B cell (primary cell): ENCODE data around the gene SH3GLB2. TPM values are rescaled to one million over a fixed set of nuclear protein-coding genes. Genes with fewer than 3 reads are reported as not detected.

ENCODE experiments used
- ATAC-seq: fragments of 200-7000 bp; cut with Tn5 transposase; one replicate; pipeline ENCODE4 v1.10.0; 2021; ENCODE audit warnings: low read depth, mild to moderate bottlenecking, moderate number of reproducible peaks, moderate library complexity
- CTCF ChIA-PET: fragments of 350-600 bp; sonication (Branson Sonifier 250); formaldehyde crosslinking; loops from one replicate; lab custom pipeline; 2021; ENCODE audit warnings: antibody characterized with exemption, inconsistent platforms; lab: Charles Lee
- POLR2A ChIA-PET: fragments of 350-600 bp; sonication (Branson Sonifier 250); formaldehyde crosslinking; loops from one replicate; lab custom pipeline; 2021; ENCODE audit warnings: antibody characterized with exemption; lab: Charles Lee
- DNase-seq: peaks from one replicate; pipeline ENCODE4 v3.0.0; 2013
- H2AFZ ChIP-seq: 2 replicates; pipeline ENCODE4 v1.6.1; 2012; ENCODE audit warnings: mild to moderate bottlenecking, low read depth, low read length; ENCODE audit not compliant: insufficient read depth, poor library complexity, severe bottlenecking
- H3K27ac ChIP-seq, 2 donors: 1 replicate in 1 of 2; 2 replicates in 1 of 2; pipeline ENCODE4 v1.5.1; 2012 to 2013; ENCODE audit warnings: low read length in 2 of 2, mild to moderate bottlenecking in 2 of 2, moderate library complexity in 1 of 2
- H3K27me3 ChIP-seq, 4 experiments: fragments of 200-600 bp in 1 of 4; sonication (generic) in 1 of 4; replicated peaks in 1 of 4; 1 replicate in 2 of 4; 2 replicates in 2 of 4; pipeline versions ENCODE4 v1.6.1 to v1.7.0; 2013 to 2016; ENCODE audit warnings: low read length in 3 of 4, mild to moderate bottlenecking in 2 of 4, mixed read lengths in 1 of 4, moderate library complexity in 1 of 4; ENCODE audit not compliant: insufficient read depth in 4 of 4, control insufficient read depth in 3 of 4; ENCODE audit errors: control extremely low read depth in 1 of 4
- H3K36me3 ChIP-seq, 2 experiments: replicated peaks in 1 of 2; 1 replicate in 1 of 2; 2 replicates in 1 of 2; pipeline versions ENCODE4 v1.6.1 to v1.7.1; 2013; ENCODE audit warnings: low read length in 1 of 2; ENCODE audit not compliant: insufficient read depth in 2 of 2, control insufficient read depth in 1 of 2; ENCODE audit errors: control extremely low read depth in 1 of 2, extremely low read depth in 1 of 2
- H3K4me1 ChIP-seq, 2 donors: fragments of 200-600 bp in 1 of 2; sonication (generic) in 1 of 2; 1 replicate in 1 of 2; 2 replicates in 1 of 2; pipeline versions ENCODE4 v1.5.1 to v1.6.1; 2013 to 2017; ENCODE audit warnings: low read length in 2 of 2; ENCODE audit not compliant: control insufficient read depth in 2 of 2, insufficient read depth in 2 of 2
- H3K4me2 ChIP-seq: replicated peaks from 2 replicates; pipeline ENCODE3; 2012; ENCODE audit warnings: mild to moderate bottlenecking, low read depth, low read length; ENCODE audit not compliant: poor library complexity, severe bottlenecking
- H3K4me3 ChIP-seq, 5 experiments: fragments of 200-600 bp in 1 of 5; sonication (generic) in 1 of 5; 1 replicate in 3 of 5; 2 replicates in 2 of 5; pipeline versions ENCODE4 v1.5.1 to v1.7.0; 2011 to 2016; ENCODE audit warnings: low read length in 4 of 5, mild to moderate bottlenecking in 4 of 5, low read depth in 2 of 5, control low read depth in 1 of 5, moderate library complexity in 1 of 5; ENCODE audit not compliant: insufficient read depth in 1 of 5; ENCODE audit errors: control extremely low read depth in 1 of 5, extremely low read depth in 1 of 5
- H3K79me2 ChIP-seq: fragments of 200-600 bp; sonication (generic); one replicate; pipeline ENCODE4 v1.6.0; 2016; ENCODE audit warnings: low read length; ENCODE audit not compliant: control insufficient read depth, insufficient read depth
- H3K9ac ChIP-seq: fragments of 200-600 bp; sonication (generic); 2 replicates; pipeline ENCODE4 v1.6.1; 2017; ENCODE audit warnings: mild to moderate bottlenecking, low read length, moderate library complexity
- H3K9me3 ChIP-seq, 3 donors: one replicate each; pipeline versions ENCODE4 v1.6.1 to v1.7.1; 2013; ENCODE audit warnings: low read length in 2 of 3; ENCODE audit not compliant: control insufficient read depth in 2 of 3, insufficient read depth in 1 of 3; ENCODE audit errors: control extremely low read depth in 1 of 3
- H4K20me1 ChIP-seq: 2 replicates; pipeline ENCODE4 v1.6.0; 2012; ENCODE audit warnings: mild to moderate bottlenecking, low read length; ENCODE audit not compliant: insufficient read depth, control insufficient read depth, poor library complexity, severe bottlenecking
- H3K27ac Mint-ChIP-seq: one replicate; pipeline ENCODE4 v1.8.0; 2021; ENCODE audit warnings: mixed read lengths
- H3K27me3 Mint-ChIP-seq: one replicate; pipeline ENCODE4 v1.8.0; 2021; ENCODE audit warnings: mixed read lengths
- H3K4me1 Mint-ChIP-seq: one replicate; pipeline ENCODE4 v1.8.0; 2021; ENCODE audit warnings: mixed read lengths
- H3K4me3 Mint-ChIP-seq: one replicate; pipeline ENCODE4 v1.8.0; 2021; ENCODE audit warnings: mixed read lengths
- H3K9me3 Mint-ChIP-seq: one replicate; pipeline ENCODE4 v1.8.0; 2022; ENCODE audit warnings: mixed read lengths; ENCODE audit not compliant: insufficient read depth
- CTCF ChIP-seq: fragments of 200-600 bp; IDR thresholded peaks from one replicate; pipeline ENCODE4 v1.8.0; 2022; ENCODE audit warnings: antibody characterized with exemption, mild to moderate bottlenecking
- EZH2 ChIP-seq: IDR thresholded peaks from 2 replicates; pipeline ENCODE4 v1.6.1; 2012; ENCODE audit warnings: borderline replicate concordance, low read depth, mild to moderate bottlenecking, moderate library complexity, low read length; ENCODE audit not compliant: insufficient read depth, poor library complexity, severe bottlenecking
- WGBS: methylation state at CpG from one replicate; pipeline ENCODE4 v1.1.5; 2013; ENCODE audit warnings: missing lambda C conversion rate; ENCODE audit not compliant: insufficient coverage; 5-methylcytosine and 5-hydroxymethylcytosine counted together
- intact Hi-C: fragments of 100-400 bp; cut with micrococcal nuclease; formaldehyde crosslinking; loops from one replicate; pipeline ENCODE4 v1.10.0; 2022
- polyA plus RNA-seq: library from polyadenylated mRNA; depleted of rRNA; stranded (reverse); fragments of >200 nt; gene quantifications from 2 replicates; pipeline ENCODE4 v1.2.3, GENCODE V29; 2012
- total RNA-seq, 2 donors: library from RNA; stranded (reverse); fragments of 120-200 nt in 1 of 2; gene quantifications; 1 replicate in 1 of 2; 2 replicates in 1 of 2; pipeline versions ENCODE4 v1.2.3 to v1.2.4, GENCODE V29; 2013 to 2022

The SH3GLB2 gene
- total and polyA plus RNA-seq, 2 donors (not counting 1 experiment from before 2014, with no cell fraction given), result 110 to 176 TPM

- ChIA-PET CTCF (interaction anchor here (1.0 kb wide), 1 partner anchor 26 kb away, joined by 3 read pairs; the partner anchor contains the start of gene DOLPP1), POLR2A (no interaction called here)
- H4K20me1 ChIP-seq, result no peaks in the 10 kb centered on the region
- H3K4me2 ChIP-seq, result no peak overlapping the region
- no peak overlapping the region for H3K4me3 ChIP-seq
- H3K27ac ChIP-seq, result no peak overlapping the region
- no peak overlapping the region for H3K9ac ChIP-seq
- no peaks in the 10 kb centered on the region for H3K27me3 Mint-ChIP-seq
- WGBS, result 100% methylated on average over 3 of the region's 5 CpGs
- no peaks in the 10 kb centered on the region for H3K27me3 ChIP-seq
- H3K4me1 ChIP-seq, result no peaks in the 10 kb centered on the region
- H3K27ac Mint-ChIP-seq, result no peak overlapping the region
- no peak overlapping the region for H2AFZ ChIP-seq
- DNase-seq (no peak), ATAC-seq (no peak)
- H3K9me3 ChIP-seq, result no peaks in the 10 kb centered on the region
- H3K4me1 Mint-ChIP-seq, result no peaks in the 10 kb centered on the region
- TF ChIP-seq CTCF (no peak), EZH2 (no peak)
- H3K36me3 ChIP-seq, result peaks cover 6 to 23% of the 10 kb centered on the region in 2 experiments
- intact Hi-C loops, result no loop called here
- H3K9me3 Mint-ChIP-seq, result no peaks in the 10 kb centered on the region
- H3K79me2 ChIP-seq, result no peaks in the 10 kb centered on the region
- H3K4me3 Mint-ChIP-seq, result no peak overlapping the region
Observed at GRCh38 chr9:129054163-129054851, 26.2 kb upstream of the SH3GLB2 start.

- no peaks in the 10 kb centered on the region for H3K27me3 Mint-ChIP-seq
- Histone ChIP-seq H3K79me2 (no peaks in the 10 kb centered on the region), H3K27me3 (no peaks in the 10 kb centered on the region), H3K9ac (no peak overlapping the region), H4K20me1 (no peaks in the 10 kb centered on the region), H2AFZ (no peak overlapping the region), H3K4me1 (no peaks in the 10 kb centered on the region), H3K36me3 (peaks cover 8 to 30% of the 10 kb centered on the region in 2 experiments), H3K4me3 (no peak overlapping the region), H3K4me2 (no peak overlapping the region), H3K9me3 (no peaks in the 10 kb centered on the region), H3K27ac (no peak overlapping the region)
- POLR2A ChIA-PET, result no interaction called here
- no peaks in the 10 kb centered on the region for H3K4me1 Mint-ChIP-seq
- CTCF ChIA-PET, result no interaction called here
- DNase-seq (no peak), ATAC-seq (no peak)
- WGBS, result 100% methylated on average over 2 of the region's 6 CpGs
- no peak overlapping the region for H3K4me3 Mint-ChIP-seq
- no peak for TF ChIP-seq CTCF
- no peak for TF ChIP-seq EZH2
- no peaks in the 10 kb centered on the region for H3K9me3 Mint-ChIP-seq
- intact Hi-C loops, result no loop called here
- no peak overlapping the region for H3K27ac Mint-ChIP-seq
Observed at GRCh38 chr9:129053020-129053419, 24.9 kb upstream of the SH3GLB2 start.
